Measurements from ENCODE around the gene PHYKPL. TPM values are rescaled to one million over a fixed set of nuclear protein-coding genes. Genes with fewer than 3 reads are reported as not detected.

PHYKPL gene
- total RNA-seq, 1 donor from 2014 or later: 89.7 TPM

GRCh38 chr5:178267245-178267644 lies 34.6 kb upstream of the PHYKPL start:
- H3K27me3 Mint-ChIP-seq (ENCODE audit: unreplicated experiment): peaks cover 9% of the 10 kb centered on the region
- no peak for DNase-seq
- no peak overlapping the region for H3K27ac Mint-ChIP-seq (ENCODE audit: unreplicated experiment)
- no peak overlapping the region for H3K4me3 Mint-ChIP-seq (ENCODE audit: unreplicated experiment)
- TF ChIP-seq, protein P1, sequence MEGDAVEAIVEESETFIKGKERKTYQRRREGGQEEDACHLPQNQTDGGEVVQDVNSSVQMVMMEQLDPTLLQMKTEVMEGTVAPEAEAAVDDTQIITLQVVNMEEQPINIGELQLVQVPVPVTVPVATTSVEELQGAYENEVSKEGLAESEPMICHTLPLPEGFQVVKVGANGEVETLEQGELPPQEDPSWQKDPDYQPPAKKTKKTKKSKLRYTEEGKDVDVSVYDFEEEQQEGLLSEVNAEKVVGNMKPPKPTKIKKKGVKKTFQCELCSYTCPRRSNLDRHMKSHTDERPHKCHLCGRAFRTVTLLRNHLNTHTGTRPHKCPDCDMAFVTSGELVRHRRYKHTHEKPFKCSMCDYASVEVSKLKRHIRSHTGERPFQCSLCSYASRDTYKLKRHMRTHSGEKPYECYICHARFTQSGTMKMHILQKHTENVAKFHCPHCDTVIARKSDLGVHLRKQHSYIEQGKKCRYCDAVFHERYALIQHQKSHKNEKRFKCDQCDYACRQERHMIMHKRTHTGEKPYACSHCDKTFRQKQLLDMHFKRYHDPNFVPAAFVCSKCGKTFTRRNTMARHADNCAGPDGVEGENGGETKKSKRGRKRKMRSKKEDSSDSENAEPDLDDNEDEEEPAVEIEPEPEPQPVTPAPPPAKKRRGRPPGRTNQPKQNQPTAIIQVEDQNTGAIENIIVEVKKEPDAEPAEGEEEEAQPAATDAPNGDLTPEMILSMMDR (IDR thresholded peaks at IDR 0.05; ENCODE audit: partially characterized antibody, unreplicated experiment): no peak
- peaks cover 6% of the 10 kb centered on the region for H3K4me1 Mint-ChIP-seq (ENCODE audit: low read depth, unreplicated experiment)
- peaks cover 5% of the 10 kb centered on the region for H3K36me3 Mint-ChIP-seq (ENCODE audit: unreplicated experiment)
- H3K9me3 Mint-ChIP-seq (ENCODE audit: unreplicated experiment): no peaks in the 10 kb centered on the region

GRCh38 chr5:178266581-178266980 lies 34.0 kb upstream of the PHYKPL start:
- Mint-ChIP-seq H3K4me1 (ENCODE audit: low read depth, unreplicated experiment) (peaks cover 5% of the 10 kb centered on the region), H3K36me3 (ENCODE audit: unreplicated experiment) (peaks cover 5% of the 10 kb centered on the region), H3K27ac (ENCODE audit: unreplicated experiment) (no peak overlapping the region), H3K4me3 (ENCODE audit: unreplicated experiment) (no peak overlapping the region), H3K9me3 (ENCODE audit: unreplicated experiment) (no peaks in the 10 kb centered on the region), H3K27me3 (ENCODE audit: unreplicated experiment) (peaks cover 10% of the 10 kb centered on the region)
- no peak for DNase-seq
- TF ChIP-seq, protein P1 (IDR thresholded peaks at IDR 0.05; ENCODE audit: partially characterized antibody, unreplicated experiment): no peak

GRCh38 chr5:178265746-178266145 lies 33.1 kb upstream of the PHYKPL start:
- Mint-ChIP-seq H3K36me3 (ENCODE audit: unreplicated experiment) (no peaks in the 10 kb centered on the region), H3K4me1 (ENCODE audit: low read depth, unreplicated experiment) (no peaks in the 10 kb centered on the region), H3K27ac (ENCODE audit: unreplicated experiment) (no peak overlapping the region), H3K4me3 (ENCODE audit: unreplicated experiment) (no peak overlapping the region), H3K9me3 (ENCODE audit: unreplicated experiment) (no peaks in the 10 kb centered on the region), H3K27me3 (ENCODE audit: unreplicated experiment) (peaks cover 5% of the 10 kb centered on the region)
- TF ChIP-seq, protein P1 (IDR thresholded peaks at IDR 0.05; ENCODE audit: partially characterized antibody, unreplicated experiment): no peak
- no peak for DNase-seq

DNA sequence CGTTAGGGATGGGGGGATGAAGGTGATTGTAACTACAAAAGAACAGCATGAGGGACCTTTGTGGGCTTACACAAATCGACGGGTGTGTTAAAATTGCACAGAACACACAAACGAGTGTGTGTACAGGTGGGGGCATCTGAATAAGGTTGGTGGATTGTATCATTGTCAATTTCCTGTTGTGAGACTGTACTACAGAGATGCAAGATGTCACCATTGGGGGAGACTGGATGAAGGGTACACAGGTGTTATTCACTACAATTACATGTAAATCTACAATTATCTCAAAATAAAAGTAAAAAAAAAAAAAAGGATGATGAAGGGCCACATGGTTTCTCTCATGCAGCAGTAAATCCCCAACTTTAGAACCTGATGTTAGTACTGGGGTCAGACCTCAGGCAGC lies 31.4 kb upstream of the PHYKPL start:
- no peaks in the 10 kb centered on the region for H3K9me3 Mint-ChIP-seq (ENCODE audit: unreplicated experiment)
- no peak overlapping the region for H3K27ac Mint-ChIP-seq (ENCODE audit: unreplicated experiment)
- no peak for DNase-seq
- H3K4me1 Mint-ChIP-seq (ENCODE audit: low read depth, unreplicated experiment): no peaks in the 10 kb centered on the region
- peaks cover 7% of the 10 kb centered on the region for H3K27me3 Mint-ChIP-seq (ENCODE audit: unreplicated experiment)
- no peaks in the 10 kb centered on the region for H3K36me3 Mint-ChIP-seq (ENCODE audit: unreplicated experiment)
- TF ChIP-seq, protein P1 (IDR thresholded peaks at IDR 0.05; ENCODE audit: partially characterized antibody, unreplicated experiment): no peak
- no peak overlapping the region for H3K4me3 Mint-ChIP-seq (ENCODE audit: unreplicated experiment)

GRCh38 chr5:178261666-178262600 lies 29.3 kb upstream of the PHYKPL start:
- no peak for DNase-seq
- Mint-ChIP-seq H3K27me3 (ENCODE audit: unreplicated experiment) (peaks cover 7% of the 10 kb centered on the region), H3K4me3 (ENCODE audit: unreplicated experiment) (no peak overlapping the region), H3K36me3 (ENCODE audit: unreplicated experiment) (no peaks in the 10 kb centered on the region), H3K4me1 (ENCODE audit: low read depth, unreplicated experiment) (no peaks in the 10 kb centered on the region), H3K9me3 (ENCODE audit: unreplicated experiment) (no peaks in the 10 kb centered on the region), H3K27ac (ENCODE audit: unreplicated experiment) (no peak overlapping the region)
- TF ChIP-seq, protein P1 (IDR thresholded peaks at IDR 0.05; ENCODE audit: partially characterized antibody, unreplicated experiment): no peak
